Measurements from ENCODE around the gene LGR4.

Gene LGR4

GRCh38 chr11:27468209-27468994 lies 4.2 kb downstream of the LGR4 start:
- Histone ChIP-seq H2AFZ (ENCODE audit: low read depth, low read length) (no peak overlapping the region), H3K4ac (ENCODE audit: low read depth in 1 of 2, low read length in 2 of 2) (no peak overlapping the region), H3K79me1 (replicated peaks; ENCODE audit: low read length, poor library complexity, severe bottlenecking) (no peaks in the 10 kb centered on the region), H3K36me3 (ENCODE audit: control insufficient read depth in 1 of 2, insufficient read depth in 2 of 2, low read depth in 1 of 2, low read length in 2 of 2) (no peaks in the 10 kb centered on the region), H3K4me2 (ENCODE audit: low read length, poor library complexity, severe bottlenecking) (peak overlapping the region; percentile 86), H3K9ac (ENCODE audit: low read length) (peak overlapping the region; percentile 86), H2BK15ac (ENCODE audit: low read depth, poor library complexity, severe bottlenecking) (no peak overlapping the region), H3K27me3 (ENCODE audit: control insufficient read depth in 1 of 2, insufficient read depth in 1 of 2, low read length in 2 of 2) (no peaks in the 10 kb centered on the region), H2BK120ac (ENCODE audit: low read depth, low read length) (no peak overlapping the region), H3K4me1 (ENCODE audit: control insufficient read depth, insufficient read depth, low read depth, low read length) (peaks cover 2% of the 10 kb centered on the region), H3K9me3 (ENCODE audit: control insufficient read depth, low read length) (no peaks in the 10 kb centered on the region), H3K18ac (ENCODE audit: low read depth in 1 of 2, low read length in 2 of 2) (no peak overlapping the region), H2BK5ac (ENCODE audit: low read depth, low read length, poor library complexity, severe bottlenecking) (no peak overlapping the region), H4K91ac (ENCODE audit: low read length) (no peak overlapping the region), H3K4me3 (ENCODE audit: insufficient read depth in 1 of 2, low read depth in 1 of 2, low read length in 2 of 2) (peak overlapping the region in 1 of 2 experiments; percentile 90), H4K8ac (ENCODE audit: low read length) (no peak overlapping the region), H2AK5ac (ENCODE audit: low read length, severe bottlenecking) (peak overlapping the region; percentile 7), H2BK12ac (ENCODE audit: low read length in 2 of 2) (no peak overlapping the region), H3K14ac (ENCODE audit: low read length in 2 of 2) (no peak overlapping the region), H3K23ac (ENCODE audit: low read length in 2 of 2) (no peak overlapping the region), H3K27ac (ENCODE audit: low read length, poor library complexity, severe bottlenecking) (peak overlapping the region; percentile 64)
- WGBS: 33% methylated on average over 5 of the region's 5 CpGs
- DNase-seq: peak; percentile 82

GRCh38 chr11:27467181-27467913 lies 5.2 kb downstream of the LGR4 start:
- H3K9ac ChIP-seq (ENCODE audit: low read length): peak overlapping the region; percentile 28

GRCh38 chr11:27466363-27466762 lies 6.2 kb downstream of the LGR4 start:
- Histone ChIP-seq H3K36me3 (ENCODE audit: control insufficient read depth in 1 of 2, insufficient read depth in 2 of 2, low read depth in 1 of 2, low read length in 2 of 2) (no peaks in the 10 kb centered on the region), H3K27ac (ENCODE audit: low read length, poor library complexity, severe bottlenecking) (peak overlapping the region; percentile 51), H3K27me3 (ENCODE audit: control insufficient read depth in 1 of 2, insufficient read depth in 1 of 2, low read length in 2 of 2) (no peaks in the 10 kb centered on the region), H3K14ac (ENCODE audit: low read length in 2 of 2) (no peak overlapping the region), H3K4ac (ENCODE audit: low read depth in 1 of 2, low read length in 2 of 2) (no peak overlapping the region), H3K79me1 (replicated peaks; ENCODE audit: low read length, poor library complexity, severe bottlenecking) (no peaks in the 10 kb centered on the region), H3K18ac (ENCODE audit: low read depth in 1 of 2, low read length in 2 of 2) (no peak overlapping the region), H3K4me3 (ENCODE audit: insufficient read depth in 1 of 2, low read depth in 1 of 2, low read length in 2 of 2) (no peak overlapping the region), H4K8ac (ENCODE audit: low read length) (no peak overlapping the region), H4K91ac (ENCODE audit: low read length) (no peak overlapping the region), H3K9ac (ENCODE audit: low read length) (peak overlapping the region; percentile 2), H2BK15ac (ENCODE audit: low read depth, poor library complexity, severe bottlenecking) (no peak overlapping the region), H2BK120ac (ENCODE audit: low read depth, low read length) (no peak overlapping the region), H2BK12ac (ENCODE audit: low read length in 2 of 2) (no peak overlapping the region), H3K4me2 (ENCODE audit: low read length, poor library complexity, severe bottlenecking) (no peak overlapping the region), H3K9me3 (ENCODE audit: control insufficient read depth, low read length) (no peaks in the 10 kb centered on the region), H2AFZ (ENCODE audit: low read depth, low read length) (no peak overlapping the region), H3K23ac (ENCODE audit: low read length in 2 of 2) (no peak overlapping the region), H2AK5ac (ENCODE audit: low read length, severe bottlenecking) (no peak overlapping the region), H2BK5ac (ENCODE audit: low read depth, low read length, poor library complexity, severe bottlenecking) (no peak overlapping the region), H3K4me1 (ENCODE audit: control insufficient read depth, insufficient read depth, low read depth, low read length) (peaks cover 9% of the 10 kb centered on the region)
- WGBS: 100% methylated on average over 1 of the region's 1 CpG
- DNase-seq: no peak

More at GRCh38 chr11:27467181-27467913, 5.2 kb downstream of the LGR4 start:
- no peak overlapping the region for H2AFZ ChIP-seq (ENCODE audit: low read depth, low read length)
- H4K8ac ChIP-seq (ENCODE audit: low read length): no peak overlapping the region
- peaks cover 3% of the 10 kb centered on the region for H3K4me1 ChIP-seq (ENCODE audit: control insufficient read depth, insufficient read depth, low read depth, low read length)
- no peaks in the 10 kb centered on the region for H3K9me3 ChIP-seq (ENCODE audit: control insufficient read depth, low read length)
- H3K27ac ChIP-seq (ENCODE audit: low read length, poor library complexity, severe bottlenecking): peak overlapping the region; percentile 48
- H2BK15ac ChIP-seq (ENCODE audit: low read depth, poor library complexity, severe bottlenecking): no peak overlapping the region
- no peak overlapping the region for H3K4me3 ChIP-seq (ENCODE audit: insufficient read depth in 1 of 2, low read depth in 1 of 2, low read length in 2 of 2)
- no peak overlapping the region for H2BK120ac ChIP-seq (ENCODE audit: low read depth, low read length)
- no peaks in the 10 kb centered on the region for H3K79me1 ChIP-seq (replicated peaks; ENCODE audit: low read length, poor library complexity, severe bottlenecking)
- no peak overlapping the region for H3K14ac ChIP-seq (ENCODE audit: low read length in 2 of 2)
- H2BK5ac ChIP-seq (ENCODE audit: low read depth, low read length, poor library complexity, severe bottlenecking): no peak overlapping the region
- no peak for DNase-seq
- no peak overlapping the region for H3K18ac ChIP-seq (ENCODE audit: low read depth in 1 of 2, low read length in 2 of 2)
- WGBS: 100% methylated on average over 6 of the region's 13 CpGs
- H3K4me2 ChIP-seq (ENCODE audit: low read length, poor library complexity, severe bottlenecking): no peak overlapping the region
- peak overlapping the region; percentile 85 for H2AK5ac ChIP-seq (ENCODE audit: low read length, severe bottlenecking)
- no peak overlapping the region for H2BK12ac ChIP-seq (ENCODE audit: low read length in 2 of 2)
- H3K27me3 ChIP-seq (ENCODE audit: control insufficient read depth in 1 of 2, insufficient read depth in 1 of 2, low read length in 2 of 2): no peaks in the 10 kb centered on the region
- H4K91ac ChIP-seq (ENCODE audit: low read length): no peak overlapping the region
- no peak overlapping the region for H3K4ac ChIP-seq (ENCODE audit: low read depth in 1 of 2, low read length in 2 of 2)
- no peak overlapping the region for H3K23ac ChIP-seq (ENCODE audit: low read length in 2 of 2)
- no peaks in the 10 kb centered on the region for H3K36me3 ChIP-seq (ENCODE audit: control insufficient read depth in 1 of 2, insufficient read depth in 2 of 2, low read depth in 1 of 2, low read length in 2 of 2)

GRCh38 chr11:27465629-27466028 lies 7.0 kb downstream of the LGR4 start:
- no peak for DNase-seq
- no peak overlapping the region for H2BK12ac ChIP-seq (ENCODE audit: low read length in 2 of 2)
- no peak overlapping the region for H3K9ac ChIP-seq (ENCODE audit: low read length)
- H2AK5ac ChIP-seq (ENCODE audit: low read length, severe bottlenecking): no peak overlapping the region
- H2AFZ ChIP-seq (ENCODE audit: low read depth, low read length): no peak overlapping the region
- H3K4me1 ChIP-seq (ENCODE audit: control insufficient read depth, insufficient read depth, low read depth, low read length): peaks cover 10% of the 10 kb centered on the region
- no peak overlapping the region for H3K4me2 ChIP-seq (ENCODE audit: low read length, poor library complexity, severe bottlenecking)
- H3K36me3 ChIP-seq (ENCODE audit: control insufficient read depth in 1 of 2, insufficient read depth in 2 of 2, low read depth in 1 of 2, low read length in 2 of 2): no peaks in the 10 kb centered on the region
- no peak overlapping the region for H3K23ac ChIP-seq (ENCODE audit: low read length in 2 of 2)
- H2BK5ac ChIP-seq (ENCODE audit: low read depth, low read length, poor library complexity, severe bottlenecking): no peak overlapping the region
- H4K8ac ChIP-seq (ENCODE audit: low read length): no peak overlapping the region
- H3K4me3 ChIP-seq (ENCODE audit: insufficient read depth in 1 of 2, low read depth in 1 of 2, low read length in 2 of 2): no peak overlapping the region
- H2BK15ac ChIP-seq (ENCODE audit: low read depth, poor library complexity, severe bottlenecking): no peak overlapping the region
- H4K91ac ChIP-seq (ENCODE audit: low read length): no peak overlapping the region
- H3K4ac ChIP-seq (ENCODE audit: low read depth in 1 of 2, low read length in 2 of 2): no peak overlapping the region
- no peak overlapping the region for H2BK120ac ChIP-seq (ENCODE audit: low read depth, low read length)
- no peaks in the 10 kb centered on the region for H3K79me1 ChIP-seq (replicated peaks; ENCODE audit: low read length, poor library complexity, severe bottlenecking)
- WGBS: no CpG with 5 or more reads among the region's 3 CpGs
- no peak overlapping the region for H3K14ac ChIP-seq (ENCODE audit: low read length in 2 of 2)
- no peaks in the 10 kb centered on the region for H3K9me3 ChIP-seq (ENCODE audit: control insufficient read depth, low read length)
- no peak overlapping the region for H3K18ac ChIP-seq (ENCODE audit: low read depth in 1 of 2, low read length in 2 of 2)
- no peaks in the 10 kb centered on the region for H3K27me3 ChIP-seq (ENCODE audit: control insufficient read depth in 1 of 2, insufficient read depth in 1 of 2, low read length in 2 of 2)
- peak overlapping the region; percentile 76 for H3K27ac ChIP-seq (ENCODE audit: low read length, poor library complexity, severe bottlenecking)
